K562 (cell line): Measurements from ENCODE around the gene GIT2. TPM values are rescaled to one million over a fixed set of nuclear protein-coding genes. Genes with fewer than 3 reads are reported as not detected.

Experiments used
- ATAC-seq: fragments of 200-7000 bp; cut with Tn5 transposase; 3 replicates; pipeline ENCODE4 v1.9.1; 2020; ENCODE audit warnings: moderate library complexity
- BruUV-seq: library from RNA; stranded (reverse); fragments of 400-500 nt; replicated peaks from 2 replicates; lab custom pipeline; 2021; lab: Mats Ljungman, UMichigan
- CTCF ChIA-PET: fragments of 300-600 bp; formaldehyde crosslinking; extraction: SDS; loops from one replicate; lab custom pipeline; 2021; ENCODE audit warnings: low intra/inter-chr PET ratio; lab: Yijun Ruan, JAX
- POLR2A ChIA-PET: fragments of 300-600, 350-650 bp; sonication (Branson Sonifier 250); formaldehyde crosslinking; extraction: SDS; loops from one replicate; lab custom pipeline; 2021; ENCODE audit warnings: antibody characterized with exemption, inconsistent platforms; lab: Yijun Ruan, JAX
- DNase-seq, 4 experiments: peaks; one replicate each; pipeline versions ENCODE4 v3.0.0 to v3.0.0-alpha.2; 2011 to 2018; ENCODE audit warnings: low spot score in 3 of 4, mixed read lengths in 3 of 4; ENCODE audit errors: extremely low read depth in 1 of 4
- FAIRE-seq: peaks from 2 replicates; lab custom pipeline; 2011; peaks lifted over from hg19 to GRCh38; lab: Jason Lieb, UNC
- H2AFZ ChIP-seq: 2 replicates; pipeline ENCODE4 v1.6.0; 2011; ENCODE audit warnings: low read depth, low read length, control low read depth, inconsistent platforms
- H3K27ac ChIP-seq: fragments of 200-600 bp; 3 replicates; pipeline ENCODE4 v1.8.0; 2011; ENCODE audit warnings: low read depth, mild to moderate bottlenecking, control low read depth, inconsistent platforms, low read length, moderate library complexity, mixed read lengths; ENCODE audit errors: extremely low read depth
- H3K27me3 ChIP-seq, 2 experiments: fragments of 300-600 bp in 1 of 2; 2 replicates in 1 of 2; 3 replicates in 1 of 2; pipeline versions ENCODE4 v1.6.0 to v1.8.0; 2011; ENCODE audit warnings: inconsistent platforms in 2 of 2, low read length in 2 of 2, mild to moderate bottlenecking in 1 of 2, mixed read lengths in 1 of 2, moderate library complexity in 1 of 2; ENCODE audit not compliant: control insufficient read depth in 2 of 2, insufficient read depth in 2 of 2
- H3K36me3 ChIP-seq: fragments of 300-600 bp; 3 replicates; pipeline ENCODE4 v1.8.0; 2011; ENCODE audit warnings: mild to moderate bottlenecking, low read length, inconsistent platforms; ENCODE audit not compliant: control insufficient read depth, insufficient read depth
- H3K4me1 ChIP-seq, 2 experiments: fragments of 200-600 bp in 1 of 2; replicated peaks in 1 of 2; 2 replicates in 1 of 2; 3 replicates in 1 of 2; pipeline versions ENCODE4 v1.5.1 to v1.8.0; 2011; ENCODE audit warnings: inconsistent platforms in 2 of 2, low read length in 2 of 2, mild to moderate bottlenecking in 1 of 2, mixed read lengths in 1 of 2, moderate library complexity in 1 of 2; ENCODE audit not compliant: control insufficient read depth in 2 of 2, insufficient read depth in 2 of 2
- H3K4me2 ChIP-seq: 2 replicates; pipeline ENCODE4 v1.6.1; 2011; ENCODE audit warnings: low read length, control low read depth, inconsistent platforms, mixed read lengths; ENCODE audit not compliant: insufficient read depth
- H3K4me3 ChIP-seq: fragments of 200-600 bp; sonication (generic), shearing (Covaris generic); 2 replicates; pipeline ENCODE4 v1.5.1; 2016; ENCODE audit warnings: control low read depth, inconsistent platforms
- H3K79me2 ChIP-seq: fragments of 200-600 bp; 3 replicates; pipeline ENCODE4 v1.8.0; 2011; ENCODE audit warnings: low read length, inconsistent platforms; ENCODE audit not compliant: control insufficient read depth, insufficient read depth
- H3K9ac ChIP-seq, 2 experiments: 2 replicates each; pipeline versions ENCODE4 v1.6.0 to v1.6.1; 2011; ENCODE audit warnings: low read depth in 2 of 2, low read length in 2 of 2, control low read depth in 1 of 2, inconsistent platforms in 1 of 2, mild to moderate bottlenecking in 1 of 2, mixed read lengths in 1 of 2; ENCODE audit not compliant: insufficient read depth in 1 of 2
- H3K9me1 ChIP-seq: one replicate; pipeline ENCODE4 v1.6.0; 2011; ENCODE audit warnings: inconsistent platforms, mild to moderate bottlenecking, low read length, moderate library complexity; ENCODE audit not compliant: control insufficient read depth, insufficient read depth
- H3K9me3 ChIP-seq: replicated peaks from 2 replicates; pipeline ENCODE4 v1.5.1; 2011; ENCODE audit warnings: low read depth, low read length, inconsistent platforms; ENCODE audit not compliant: control insufficient read depth, insufficient read depth
- H4K20me1 ChIP-seq: replicated peaks from 2 replicates; pipeline ENCODE4 v1.6.1; 2011; ENCODE audit warnings: low read length, inconsistent platforms, mixed read lengths; ENCODE audit not compliant: control insufficient read depth, insufficient read depth
- POLR2A ChIP-seq: fragments of 450-650 bp; conservative IDR thresholded peaks from 2 replicates; pipeline ENCODE4 v1.6.1; 2016
- TAF9B ChIP-seq: fragments of 450-650 bp; IDR thresholded peaks from 2 replicates; pipeline ENCODE4 v1.6.1; 2018; ENCODE audit warnings: mild to moderate bottlenecking; ENCODE audit not compliant: partially characterized antibody
- TFAM ChIP-seq: fragments of 250-450 bp; sonication (Bioruptor Pico); conservative IDR thresholded peaks from 2 replicates; pipeline ENCODE4 v1.5.0; 2021; ENCODE audit warnings: mild to moderate bottlenecking, moderate library complexity
- ZNF586 ChIP-seq: fragments of 450-650 bp; formaldehyde crosslinking; conservative IDR thresholded peaks from 2 replicates; pipeline ENCODE4 v1.4.0; 2020; ENCODE audit warnings: mild to moderate bottlenecking, moderate library complexity
- WGBS: fragments of 100-300 bp; shearing (Covaris generic); methylation state at CpG from one replicate; pipeline ENCODE4 v1.1.6; 2016; ENCODE audit warnings: low coverage, mixed read lengths; ENCODE audit not compliant: insufficient coverage; ENCODE audit errors: missing lambda C conversion rate; 5-methylcytosine and 5-hydroxymethylcytosine counted together
- in situ Hi-C: fragments of 300-500 bp; cut with MboI; formaldehyde crosslinking; loops from 4 replicates; pipeline ENCODE4 v1.15.0; 2018; ENCODE audit warnings: inconsistent platforms, mixed read lengths
- intact Hi-C: fragments of 100-400 bp; cut with micrococcal nuclease; formaldehyde crosslinking; loops from 2 replicates; pipeline ENCODE4 v1.14.2; 2022
- polyA plus RNA-seq, 8 experiments: library from polyadenylated mRNA; depleted of rRNA in 4 of 8; stranded (reverse) in 5 of 8; unstranded in 3 of 8; fragments of >200 nt; fragmentation: Nextera tagmentation in 2 of 8; fragmentation: Illumina TruSeq in 1 of 8; extraction: Ambion mirVana in 2 of 8; extraction: Trizol in 1 of 8; gene quantifications; 2 replicates each; pipeline versions ENCODE4 v1.2.1 to v1.2.3, GENCODE V29; 2011 to 2014; ENCODE audit warnings: inconsistent platforms in 1 of 8, missing spikeins in 1 of 8
- total RNA-seq, 7 experiments: library from RNA; depleted of rRNA in 6 of 7; stranded (reverse); fragments of >200 nt in 6 of 7; fragmentation: Illumina TruSeq in 2 of 7; extraction: Trizol in 2 of 7; gene quantifications; 2 replicates each; pipeline versions ENCODE4 v1.2.1 to v1.2.3, GENCODE V29; 2011 to 2021; ENCODE audit warnings: low replicate concordance in 1 of 7
- TF ChIP-seq, protein P1 (sequence below), 2 experiments: fragments of 450-650 bp; formaldehyde crosslinking in 1 of 2; IDR thresholded peaks; 2 replicates each; pipeline versions ENCODE4 v1.4.0 to v1.6.1; 2014 to 2020; ENCODE audit warnings: mild to moderate bottlenecking in 2 of 2, borderline replicate concordance in 1 of 2, low read depth in 1 of 2

Gene GIT2
- total and polyA plus RNA-seq, 9 of the 15 experiments (the other 6 are each of a cell fraction or from before 2014, with no cell fraction given), result 4.0 to 30.4 (median 23.5) TPM

DNA sequence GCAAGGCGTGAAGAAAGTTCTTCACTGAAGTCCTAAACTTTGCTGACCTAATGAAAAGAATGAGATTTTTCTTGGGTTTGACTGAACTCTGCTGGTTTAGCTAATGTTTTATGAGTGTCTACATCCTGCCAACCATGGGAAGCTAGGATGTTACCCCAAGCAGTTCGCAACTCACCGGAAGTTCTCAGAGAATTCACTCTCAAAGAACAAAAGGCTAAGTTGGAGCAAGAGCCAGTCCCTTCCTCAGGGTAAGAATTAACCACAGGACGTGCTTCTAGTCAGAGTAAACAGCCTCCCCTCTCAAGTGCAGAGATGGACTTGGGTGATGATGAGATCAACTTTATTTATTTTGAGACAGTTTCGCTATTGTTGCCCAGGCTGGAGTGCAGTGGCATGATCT lies 58.8 kb downstream of the GIT2 start:
- Histone ChIP-seq H3K9me3 (no peaks in the 10 kb centered on the region), H2AFZ (no peak overlapping the region), H4K20me1 (no peaks in the 10 kb centered on the region), H3K36me3 (peaks cover 46% of the 10 kb centered on the region; the same call in 2 of the 3 replicates), H3K79me2 (no peaks in the 10 kb centered on the region), H3K27me3 (no peaks in the 10 kb centered on the region), H3K4me2 (no peak overlapping the region), H3K9ac (no peak overlapping the region)
- intact Hi-C loops, result no loop called here
- ATAC-seq (no peak), FAIRE-seq (no peak)
- no peak for TF ChIP-seq TAF9B
- TF ChIP-seq, all 486 proteins: peak for 0
- in situ Hi-C loops, result no loop called here
- H3K27ac ChIP-seq, result no peak overlapping the region
- no peak overlapping the region for H3K4me3 ChIP-seq
- CTCF ChIA-PET, result no interaction called here
- no peaks in the 10 kb centered on the region for H3K4me1 ChIP-seq
- H3K9me1 ChIP-seq, result no peaks in the 10 kb centered on the region
- no TSS peak for BruUV-seq
- WGBS, result 88% methylated on average over 5 of the region's 5 CpGs
- DNase-seq, result no peak
- POLR2A ChIA-PET, result interaction anchor here (1.4 kb wide), 1 partner anchor 11 kb away, joined by 6 read pairs; no protein-coding TSS in a partner anchor

DNA sequence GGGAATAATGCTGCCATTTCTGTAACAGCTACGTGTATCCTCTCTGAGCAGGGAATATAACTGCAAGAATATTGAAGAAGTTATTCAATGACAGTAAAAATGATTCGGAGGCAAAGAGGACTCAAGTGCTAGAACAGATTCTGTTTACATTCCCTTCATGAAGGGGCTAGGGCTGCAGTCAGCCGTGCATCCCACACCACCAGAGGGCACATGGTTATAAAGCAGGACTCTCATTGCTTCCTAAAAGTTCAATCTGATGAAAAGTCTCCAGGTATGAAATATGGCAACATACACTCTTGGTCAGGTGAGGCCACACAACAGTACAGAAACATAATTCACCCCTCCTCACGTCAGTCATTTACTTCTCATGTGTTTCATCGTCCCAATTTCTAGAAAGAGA lies 62.1 kb downstream of the GIT2 start:
- intact Hi-C loops, result no loop called here
- H3K36me3 ChIP-seq, result peaks cover 67% of the 10 kb centered on the region; the same call in 2 of the 3 replicates
- TF ChIP-seq ZNF586 (CRISPR knock-in tag) (no peak), TFAM (CRISPR knock-in tag) (no peak), POLR2A (no peak)
- TF ChIP-seq, protein P1, sequence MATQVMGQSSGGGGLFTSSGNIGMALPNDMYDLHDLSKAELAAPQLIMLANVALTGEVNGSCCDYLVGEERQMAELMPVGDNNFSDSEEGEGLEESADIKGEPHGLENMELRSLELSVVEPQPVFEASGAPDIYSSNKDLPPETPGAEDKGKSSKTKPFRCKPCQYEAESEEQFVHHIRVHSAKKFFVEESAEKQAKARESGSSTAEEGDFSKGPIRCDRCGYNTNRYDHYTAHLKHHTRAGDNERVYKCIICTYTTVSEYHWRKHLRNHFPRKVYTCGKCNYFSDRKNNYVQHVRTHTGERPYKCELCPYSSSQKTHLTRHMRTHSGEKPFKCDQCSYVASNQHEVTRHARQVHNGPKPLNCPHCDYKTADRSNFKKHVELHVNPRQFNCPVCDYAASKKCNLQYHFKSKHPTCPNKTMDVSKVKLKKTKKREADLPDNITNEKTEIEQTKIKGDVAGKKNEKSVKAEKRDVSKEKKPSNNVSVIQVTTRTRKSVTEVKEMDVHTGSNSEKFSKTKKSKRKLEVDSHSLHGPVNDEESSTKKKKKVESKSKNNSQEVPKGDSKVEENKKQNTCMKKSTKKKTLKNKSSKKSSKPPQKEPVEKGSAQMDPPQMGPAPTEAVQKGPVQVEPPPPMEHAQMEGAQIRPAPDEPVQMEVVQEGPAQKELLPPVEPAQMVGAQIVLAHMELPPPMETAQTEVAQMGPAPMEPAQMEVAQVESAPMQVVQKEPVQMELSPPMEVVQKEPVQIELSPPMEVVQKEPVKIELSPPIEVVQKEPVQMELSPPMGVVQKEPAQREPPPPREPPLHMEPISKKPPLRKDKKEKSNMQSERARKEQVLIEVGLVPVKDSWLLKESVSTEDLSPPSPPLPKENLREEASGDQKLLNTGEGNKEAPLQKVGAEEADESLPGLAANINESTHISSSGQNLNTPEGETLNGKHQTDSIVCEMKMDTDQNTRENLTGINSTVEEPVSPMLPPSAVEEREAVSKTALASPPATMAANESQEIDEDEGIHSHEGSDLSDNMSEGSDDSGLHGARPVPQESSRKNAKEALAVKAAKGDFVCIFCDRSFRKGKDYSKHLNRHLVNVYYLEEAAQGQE (IDR thresholded peaks at IDR 0.05; ENCODE audit: borderline replicate concordance), result peak; percentile 16; the same call in 1 of the 2 replicates
- TF ChIP-seq, protein P1 (CRISPR knock-in tag; IDR thresholded peaks at IDR 0.05; ENCODE audit: low read depth), result no peak

More for the DNA sequence above, 62.1 kb downstream of the GIT2 start:
- ATAC-seq (peak; percentile 49; the same call in 1 of the 3 replicates), FAIRE-seq (no peak), DNase-seq (no peak)
- Histone ChIP-seq H3K27me3 (no peaks in the 10 kb centered on the region), H3K4me2 (no peak overlapping the region), H3K9me3 (no peaks in the 10 kb centered on the region), H3K9me1 (no peaks in the 10 kb centered on the region), H2AFZ (no peak overlapping the region), H4K20me1 (no peaks in the 10 kb centered on the region), H3K27ac (no peak overlapping the region), H3K4me1 (peaks cover 5 to 7% of the 10 kb centered on the region in 2 experiments; a peak in 4 of 5 replicates), H3K9ac (no peak overlapping the region), H3K4me3 (no peak overlapping the region), H3K79me2 (no peaks in the 10 kb centered on the region)
- ChIA-PET POLR2A (interaction anchor here (0.6 kb wide), 1 partner anchor 116 kb away, joined by 3 read pairs; no protein-coding TSS in a partner anchor), CTCF (interaction anchor here (0.6 kb wide), 1 partner anchor 122 kb away, joined by 3 read pairs; no protein-coding TSS in a partner anchor)
- 66% methylated on average over 5 of the region's 5 CpGs for WGBS
- no TSS peak for BruUV-seq
- in situ Hi-C loops, result no loop called here
